Vagina (tissue), 2 donors: Measurements from ENCODE around the gene GPC5. TPM values are rescaled to one million over a fixed set of nuclear protein-coding genes. Genes with fewer than 3 reads are reported as not detected.
"Not testable (repeated sequence)": the region's sequence is repeated elsewhere in the genome, so short reads cannot be mapped to it uniquely, and the experiment has no call there.

ENCODE experiments used
- DNase-seq, 2 donors: peaks; one replicate each; pipeline ENCODE4 v3.0.0-alpha.2; 2017; ENCODE audit errors: extremely low spot score in 2 of 2
- H3K27ac ChIP-seq: fragments of 200-600 bp; sonication (generic); one replicate; pipeline ENCODE4 v1.5.1; 2019
- H3K27me3 ChIP-seq: fragments of 200-600 bp; sonication (generic); one replicate; pipeline ENCODE4 v1.5.1; 2019
- H3K36me3 ChIP-seq, 2 donors: fragments of 200-600 bp; sonication (generic); one replicate each; pipeline ENCODE4 v1.5.1; 2017 to 2019
- H3K4me1 ChIP-seq: fragments of 200-600 bp; sonication (generic); one replicate; pipeline ENCODE4 v1.5.1; 2019
- H3K4me3 ChIP-seq, 2 donors: fragments of 200-600 bp; sonication (generic); 1 replicate in 1 of 2; 2 replicates in 1 of 2; pipeline ENCODE4 v1.5.1; 2016 to 2019
- H3K9me3 ChIP-seq: fragments of 200-600 bp; sonication (generic); one replicate; pipeline ENCODE4 v1.5.1; 2019
- CTCF ChIP-seq, 3 experiments: fragments of 450-650 bp in 2 of 3; fragments of 200-600 bp in 1 of 3; sonication (generic) in 1 of 3; IDR thresholded peaks; one replicate each; pipeline ENCODE4 v1.5.1; 2017 to 2019; ENCODE audit warnings: antibody characterized with exemption in 3 of 3, mild to moderate bottlenecking in 2 of 3, moderate library complexity in 2 of 3
- POLR2A ChIP-seq, 2 donors: fragments of 450-650 bp; IDR thresholded peaks; one replicate each; pipeline ENCODE4 v1.6.1; 2017; ENCODE audit warnings: antibody characterized with exemption in 2 of 2, mild to moderate bottlenecking in 2 of 2, moderate library complexity in 2 of 2
- POLR2AphosphoS5 ChIP-seq, 2 donors: sonication (generic); formaldehyde crosslinking; IDR thresholded peaks; one replicate each; pipeline ENCODE4 v1.9.0; 2017; ENCODE audit warnings: antibody characterized with exemption in 2 of 2, mild to moderate bottlenecking in 2 of 2, low read depth in 1 of 2; ENCODE audit not compliant: insufficient read depth in 1 of 2
- intact Hi-C: fragments of 100-400 bp; cut with DNase I; formaldehyde crosslinking; loops from one replicate; pipeline ENCODE4 v1.15.1; 2023
- total RNA-seq: library from RNA; depleted of rRNA; stranded (reverse); fragments of >200 nt; gene quantifications from one replicate; pipeline ENCODE4 v1.2.3, GENCODE V29; 2016

Gene GPC5
- total RNA-seq, 1 donor from 2014 or later = 1.7 TPM

DNA sequence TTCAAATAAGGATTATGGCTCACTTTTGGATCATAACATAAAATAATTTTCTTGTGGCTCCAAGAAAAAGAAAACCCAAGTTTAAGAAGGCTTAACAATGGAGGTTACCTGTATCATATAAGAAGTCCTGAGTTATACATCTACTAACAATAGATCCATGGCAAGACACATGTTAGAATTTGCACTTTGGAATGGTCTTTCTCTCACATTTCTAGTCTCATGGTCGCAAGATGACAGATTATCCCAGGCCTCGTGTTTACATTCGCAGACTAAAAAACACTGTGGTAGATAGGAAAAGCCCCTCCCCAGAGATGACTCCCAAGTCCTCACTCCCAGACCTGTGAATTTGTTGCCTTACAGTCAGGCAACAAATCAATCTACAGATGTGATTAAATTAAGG, 1082.0 kb downstream of the GPC5 start:
- Histone ChIP-seq H3K4me1 (no peaks in the 10 kb centered on the region), H3K9me3 (no peaks in the 10 kb centered on the region), H3K27me3 (no peaks in the 10 kb centered on the region), H3K27ac (no peak overlapping the region), H3K4me3 (no peak overlapping the region), H3K36me3 (no peaks in the 10 kb centered on the region)
- intact Hi-C loops = no loop called here
- no peak for DNase-seq
- TF ChIP-seq POLR2A (IDR thresholded peaks at IDR 0.05) = no peak
- no peak for TF ChIP-seq CTCF (IDR thresholded peaks at IDR 0.05)
- no peak for TF ChIP-seq POLR2AphosphoS5 (IDR thresholded peaks at IDR 0.05; ENCODE audit: insufficient read depth in 1 of 2, low read depth in 1 of 2)

DNA sequence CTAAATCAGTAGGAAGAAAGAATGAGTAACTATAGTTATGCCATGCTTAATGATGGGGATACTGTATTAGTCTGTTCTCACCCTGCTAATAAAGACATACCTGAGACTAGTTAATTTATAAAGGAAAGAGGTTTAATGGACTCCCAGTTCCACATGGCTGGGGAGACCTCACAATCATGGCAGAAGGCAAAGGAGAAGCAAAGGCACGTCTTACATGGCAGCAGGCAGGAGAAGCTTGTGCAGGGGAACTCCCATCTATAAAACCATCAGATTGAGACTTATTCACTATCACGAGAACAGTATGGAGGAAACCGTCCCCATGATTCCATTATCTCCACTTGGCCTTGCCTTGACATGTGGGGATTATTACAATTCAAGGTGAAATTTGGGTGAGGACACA, 1084.4 kb downstream of the GPC5 start:
- H3K27me3 ChIP-seq, intact Hi-C loops, H3K36me3 ChIP-seq, H3K9me3 ChIP-seq, H3K4me3 ChIP-seq, H3K27ac ChIP-seq, H3K4me1 ChIP-seq, DNase-seq: not testable (repeated sequence)

GRCh38 chr13:92483894-92484293, 1085.5 kb downstream of the GPC5 start:
- H3K9me3 ChIP-seq = no peaks in the 10 kb centered on the region
- no peak for DNase-seq
- no peak overlapping the region for H3K4me3 ChIP-seq
- intact Hi-C loops = no loop called here
- H3K27ac ChIP-seq = no peak overlapping the region
- H3K4me1 ChIP-seq = no peaks in the 10 kb centered on the region
- no peaks in the 10 kb centered on the region for H3K36me3 ChIP-seq
- TF ChIP-seq CTCF (IDR thresholded peaks at IDR 0.05) (no peak), POLR2A (IDR thresholded peaks at IDR 0.05) (no peak), POLR2AphosphoS5 (IDR thresholded peaks at IDR 0.05; ENCODE audit: insufficient read depth in 1 of 2, low read depth in 1 of 2) (no peak)
- H3K27me3 ChIP-seq = no peaks in the 10 kb centered on the region

- H3K4me1 ChIP-seq = no peaks in the 10 kb centered on the region
- H3K36me3 ChIP-seq = no peaks in the 10 kb centered on the region
- H3K27ac ChIP-seq = no peak overlapping the region
- no peaks in the 10 kb centered on the region for H3K9me3 ChIP-seq
- no peak overlapping the region for H3K4me3 ChIP-seq
- DNase-seq = no peak
- no peak for TF ChIP-seq POLR2AphosphoS5 (IDR thresholded peaks at IDR 0.05; ENCODE audit: insufficient read depth in 1 of 2, low read depth in 1 of 2)
- no peak for TF ChIP-seq CTCF (IDR thresholded peaks at IDR 0.05)
- TF ChIP-seq POLR2A (IDR thresholded peaks at IDR 0.05) = no peak
- H3K27me3 ChIP-seq = no peaks in the 10 kb centered on the region
- intact Hi-C loops = loop anchor here (5.0 kb wide), 1 partner anchor 255 kb away; no protein-coding TSS in a partner anchor
Measured at GRCh38 chr13:92487238-92487637, 1088.8 kb downstream of the GPC5 start.

GRCh38 chr13:92488249-92488852, 1089.9 kb downstream of the GPC5 start:
- H3K4me1 ChIP-seq = no peaks in the 10 kb centered on the region
- no peak overlapping the region for H3K27ac ChIP-seq
- H3K9me3 ChIP-seq = no peaks in the 10 kb centered on the region
- no peak overlapping the region for H3K4me3 ChIP-seq
- no peaks in the 10 kb centered on the region for H3K36me3 ChIP-seq
- no peak for DNase-seq
- no peaks in the 10 kb centered on the region for H3K27me3 ChIP-seq
- intact Hi-C loops = loop anchor here (5.0 kb wide), 1 partner anchor 254 kb away; no protein-coding TSS in a partner anchor
- TF ChIP-seq POLR2A (IDR thresholded peaks at IDR 0.05) = no peak
- TF ChIP-seq POLR2AphosphoS5 (IDR thresholded peaks at IDR 0.05; ENCODE audit: insufficient read depth in 1 of 2, low read depth in 1 of 2) = no peak
- TF ChIP-seq CTCF (IDR thresholded peaks at IDR 0.05) = no peak
